Liver (tissue), 9 donors: ENCODE data around the gene FAAP100. TPM values are rescaled to one million over a fixed set of nuclear protein-coding genes. Genes with fewer than 3 reads are reported as not detected.

Experiments used
- DNase-seq: peaks from one replicate; pipeline ENCODE4 v3.0.0-alpha.2; 2017; ENCODE audit warnings: low spot score
- H3K27ac ChIP-seq, 2 donors: one replicate each; pipeline ENCODE4 v1.7.0; 2013; ENCODE audit warnings: inconsistent platforms in 2 of 2, low read length in 2 of 2, control low read depth in 1 of 2, low read depth in 1 of 2, mild to moderate bottlenecking in 1 of 2
- H3K27me3 ChIP-seq, 4 donors: one replicate each; pipeline versions ENCODE4 v1.6.1 to v1.7.0; 2013; ENCODE audit warnings: low read length in 3 of 4, inconsistent platforms in 1 of 4, mild to moderate bottlenecking in 1 of 4, moderate library complexity in 1 of 4; ENCODE audit not compliant: control insufficient read depth in 4 of 4, insufficient read depth in 4 of 4
- H3K36me3 ChIP-seq, 4 donors: one replicate each; pipeline versions ENCODE4 v1.6.1 to v1.7.0; 2013; ENCODE audit warnings: low read length in 3 of 4, mild to moderate bottlenecking in 3 of 4, low read depth in 1 of 4, moderate library complexity in 1 of 4; ENCODE audit not compliant: control insufficient read depth in 4 of 4, insufficient read depth in 3 of 4
- H3K4me1 ChIP-seq, 4 donors: one replicate each; pipeline versions ENCODE4 v1.6.1 to v1.7.0; 2013; ENCODE audit warnings: low read length in 3 of 4, mild to moderate bottlenecking in 3 of 4, moderate library complexity in 1 of 4; ENCODE audit not compliant: control insufficient read depth in 4 of 4, insufficient read depth in 4 of 4
- H3K4me3 ChIP-seq, 3 donors: one replicate each; pipeline versions ENCODE4 v1.6.1 to v1.7.0; 2013; ENCODE audit warnings: low read length in 3 of 3, control low read depth in 1 of 3, low read depth in 1 of 3, mild to moderate bottlenecking in 1 of 3
- H3K9ac ChIP-seq, 2 donors: one replicate each; pipeline ENCODE4 v1.7.0; 2013; ENCODE audit warnings: low read length in 2 of 2, mild to moderate bottlenecking in 2 of 2, moderate library complexity in 2 of 2, control low read depth in 1 of 2, low read depth in 1 of 2
- H3K9me3 ChIP-seq, 4 donors: one replicate each; pipeline versions ENCODE4 v1.6.1 to v1.7.0; 2013; ENCODE audit warnings: low read length in 3 of 4; ENCODE audit not compliant: control insufficient read depth in 4 of 4
- EGR1 ChIP-seq, 2 donors: IDR thresholded peaks; 2 replicates each; pipeline ENCODE4 v1.6.1; 2016 to 2018; ENCODE audit warnings: antibody characterized with exemption in 2 of 2, low read depth in 2 of 2
- FOXA1 ChIP-seq: IDR thresholded peaks from 2 replicates; pipeline ENCODE4 v1.6.1; 2016; ENCODE audit warnings: antibody characterized with exemption
- FOXA2 ChIP-seq: IDR thresholded peaks from 2 replicates; pipeline ENCODE4 v1.6.1; 2016; ENCODE audit warnings: antibody characterized with exemption
- GABPA ChIP-seq, 2 donors: IDR thresholded peaks in 1 of 2; conservative IDR thresholded peaks in 1 of 2; 2 replicates each; pipeline ENCODE4 v1.6.1; 2016; ENCODE audit warnings: antibody characterized with exemption in 2 of 2, mild to moderate bottlenecking in 1 of 2, moderate library complexity in 1 of 2
- HNF4A ChIP-seq, 2 donors: conservative IDR thresholded peaks; 2 replicates each; pipeline ENCODE4 v1.6.1; 2016; ENCODE audit warnings: antibody characterized with exemption in 2 of 2, mild to moderate bottlenecking in 2 of 2
- HNF4G ChIP-seq: IDR thresholded peaks from 2 replicates; pipeline ENCODE4 v1.6.1; 2016; ENCODE audit warnings: antibody characterized with exemption
- JUND ChIP-seq, 2 donors: IDR thresholded peaks; 2 replicates each; pipeline ENCODE4 v1.6.1; 2016; ENCODE audit warnings: antibody characterized with exemption in 2 of 2
- NR2F2 ChIP-seq: IDR thresholded peaks from 2 replicates; pipeline ENCODE4 v1.6.1; 2016; ENCODE audit warnings: antibody characterized with exemption
- RAD21 ChIP-seq, 2 donors: IDR thresholded peaks; 2 replicates each; pipeline ENCODE4 v1.6.1; 2016; ENCODE audit warnings: antibody characterized with exemption in 2 of 2, mild to moderate bottlenecking in 2 of 2
- RXRA ChIP-seq, 2 donors: IDR thresholded peaks; 2 replicates each; pipeline ENCODE4 v1.6.1; 2017 to 2018; ENCODE audit warnings: antibody characterized with exemption in 2 of 2, mild to moderate bottlenecking in 1 of 2
- SP1 ChIP-seq: IDR thresholded peaks from 2 replicates; pipeline ENCODE4 v1.6.1; 2018; ENCODE audit warnings: antibody characterized with exemption, mild to moderate bottlenecking
- TAF1 ChIP-seq: conservative IDR thresholded peaks from 2 replicates; pipeline ENCODE4 v1.6.1; 2016; ENCODE audit warnings: antibody characterized with exemption, mild to moderate bottlenecking
- YY1 ChIP-seq: IDR thresholded peaks from 2 replicates; pipeline ENCODE4 v1.6.1; 2016; ENCODE audit warnings: antibody characterized with exemption, mild to moderate bottlenecking
- WGBS: extraction: QIAGEN DNeasy Blood & Tissue Kit; methylation state at CpG from one replicate; pipeline ENCODE4 v1.1.7; 2013; 5-methylcytosine and 5-hydroxymethylcytosine counted together
- polyA plus RNA-seq, 2 donors: library from polyadenylated mRNA; stranded (reverse) in 1 of 2; unstranded in 1 of 2; fragments of 200-250 nt in 1 of 2; fragments of >200 nt in 1 of 2; fragmentation: Nextera tagmentation in 1 of 2; extraction: Ambion mirVana in 1 of 2; gene quantifications; one replicate each; pipeline versions ENCODE4 v1.2.1 to v1.2.3, GENCODE V29; 2013 to 2015
- total RNA-seq, 2 donors: library from RNA; depleted of rRNA; stranded (reverse); fragments of >200 nt; gene quantifications; one replicate each; pipeline ENCODE4 v1.2.3, GENCODE V29; 2014
- TF ChIP-seq, protein P1 (sequence below): fragments of 150-350 bp; IDR thresholded peaks from 2 replicates; pipeline ENCODE4 v1.5.1; 2017; ENCODE audit warnings: improper control_type of control experiment, low read depth, low read length; ENCODE audit not compliant: missing input control
- TF ChIP-seq, protein P2 (sequence below): IDR thresholded peaks from 2 replicates; pipeline ENCODE4 v1.6.1; 2016; ENCODE audit warnings: antibody characterized with exemption
- TF ChIP-seq, protein P3 (sequence below): IDR thresholded peaks from 2 replicates; pipeline ENCODE4 v1.6.1; 2016; ENCODE audit warnings: antibody characterized with exemption
- TF ChIP-seq, protein P4 (sequence below): IDR thresholded peaks from 2 replicates; pipeline ENCODE4 v1.6.1; 2016; ENCODE audit warnings: antibody characterized with exemption
- TF ChIP-seq, protein P5 (sequence below): IDR thresholded peaks from 2 replicates; pipeline ENCODE4 v1.6.1; 2016; ENCODE audit warnings: antibody characterized with exemption, mild to moderate bottlenecking
- donor health status: healthy.
- donor health status: healthy.
- donor health status: healthy.
- donor health status: healthy.
- donor health status: healthy.

FAAP100 gene
- total and polyA plus RNA-seq, 4 donors: 8.1 to 14.7 (median 9.7) TPM

DNA sequence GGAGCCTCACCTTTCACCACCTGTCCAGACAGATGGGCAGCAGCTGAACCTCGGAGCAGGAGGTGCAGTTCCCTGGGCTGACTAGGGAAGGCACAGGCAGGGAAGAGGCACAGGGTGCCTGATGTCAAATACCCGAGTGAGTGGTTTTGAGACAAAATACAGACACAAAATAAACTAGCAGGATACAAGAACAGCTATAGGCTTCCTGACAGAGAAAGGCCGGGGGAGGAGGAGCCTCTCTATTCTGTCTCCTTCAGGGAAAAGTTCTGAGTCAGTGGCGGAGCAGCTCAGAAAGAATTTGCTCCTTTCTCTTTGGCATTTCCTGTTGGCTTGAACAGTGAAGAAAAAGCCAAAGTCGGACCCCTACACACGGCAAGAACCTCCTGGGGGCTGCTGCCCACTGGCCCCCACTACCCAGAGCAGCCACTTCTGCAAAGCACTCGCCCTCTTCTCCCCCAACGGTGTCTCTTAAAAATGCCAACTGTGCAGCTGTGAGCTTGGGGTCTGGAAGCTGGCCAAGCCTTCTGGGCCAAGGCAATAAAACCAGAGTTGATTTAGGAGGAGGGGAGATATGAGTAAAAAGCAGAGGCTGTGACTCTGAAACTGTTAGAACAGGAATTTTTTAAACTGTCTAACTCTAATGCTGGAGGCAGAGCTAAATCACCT is 14.4 kb upstream of the FAAP100 start:
- no peak for DNase-seq
- Histone ChIP-seq H3K4me3 (no peak overlapping the region), H3K36me3 (peaks cover 17 to 66% (median 52%) of the 10 kb centered on the region in 4 donors), H3K4me1 (peaks cover 6 to 31% (median 25%) of the 10 kb centered on the region in 4 donors), H3K9me3 (no peaks in the 10 kb centered on the region), H3K9ac (no peak overlapping the region), H3K27me3 (no peaks in the 10 kb centered on the region), H3K27ac (peak overlapping the region; percentile 33 to 58)
- no peak for TF ChIP-seq TAF1
- TF ChIP-seq YY1: no peak
- TF ChIP-seq, protein P1, sequence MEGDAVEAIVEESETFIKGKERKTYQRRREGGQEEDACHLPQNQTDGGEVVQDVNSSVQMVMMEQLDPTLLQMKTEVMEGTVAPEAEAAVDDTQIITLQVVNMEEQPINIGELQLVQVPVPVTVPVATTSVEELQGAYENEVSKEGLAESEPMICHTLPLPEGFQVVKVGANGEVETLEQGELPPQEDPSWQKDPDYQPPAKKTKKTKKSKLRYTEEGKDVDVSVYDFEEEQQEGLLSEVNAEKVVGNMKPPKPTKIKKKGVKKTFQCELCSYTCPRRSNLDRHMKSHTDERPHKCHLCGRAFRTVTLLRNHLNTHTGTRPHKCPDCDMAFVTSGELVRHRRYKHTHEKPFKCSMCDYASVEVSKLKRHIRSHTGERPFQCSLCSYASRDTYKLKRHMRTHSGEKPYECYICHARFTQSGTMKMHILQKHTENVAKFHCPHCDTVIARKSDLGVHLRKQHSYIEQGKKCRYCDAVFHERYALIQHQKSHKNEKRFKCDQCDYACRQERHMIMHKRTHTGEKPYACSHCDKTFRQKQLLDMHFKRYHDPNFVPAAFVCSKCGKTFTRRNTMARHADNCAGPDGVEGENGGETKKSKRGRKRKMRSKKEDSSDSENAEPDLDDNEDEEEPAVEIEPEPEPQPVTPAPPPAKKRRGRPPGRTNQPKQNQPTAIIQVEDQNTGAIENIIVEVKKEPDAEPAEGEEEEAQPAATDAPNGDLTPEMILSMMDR: no peak
- TF ChIP-seq GABPA (IDR thresholded peaks at IDR 0.05 in 1 of 2, conservative IDR thresholded peaks at IDR 0.05 in 1 of 2): no peak
- no peak for TF ChIP-seq HNF4G
- TF ChIP-seq, protein P2, sequence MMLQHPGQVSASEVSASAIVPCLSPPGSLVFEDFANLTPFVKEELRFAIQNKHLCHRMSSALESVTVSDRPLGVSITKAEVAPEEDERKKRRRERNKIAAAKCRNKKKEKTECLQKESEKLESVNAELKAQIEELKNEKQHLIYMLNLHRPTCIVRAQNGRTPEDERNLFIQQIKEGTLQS: no peak
- no peak for TF ChIP-seq EGR1 (IDR thresholded peaks at IDR 0.05; ENCODE audit: low read depth in 2 of 2)
- peak; percentile 28 for TF ChIP-seq FOXA1
- TF ChIP-seq, protein P3, sequence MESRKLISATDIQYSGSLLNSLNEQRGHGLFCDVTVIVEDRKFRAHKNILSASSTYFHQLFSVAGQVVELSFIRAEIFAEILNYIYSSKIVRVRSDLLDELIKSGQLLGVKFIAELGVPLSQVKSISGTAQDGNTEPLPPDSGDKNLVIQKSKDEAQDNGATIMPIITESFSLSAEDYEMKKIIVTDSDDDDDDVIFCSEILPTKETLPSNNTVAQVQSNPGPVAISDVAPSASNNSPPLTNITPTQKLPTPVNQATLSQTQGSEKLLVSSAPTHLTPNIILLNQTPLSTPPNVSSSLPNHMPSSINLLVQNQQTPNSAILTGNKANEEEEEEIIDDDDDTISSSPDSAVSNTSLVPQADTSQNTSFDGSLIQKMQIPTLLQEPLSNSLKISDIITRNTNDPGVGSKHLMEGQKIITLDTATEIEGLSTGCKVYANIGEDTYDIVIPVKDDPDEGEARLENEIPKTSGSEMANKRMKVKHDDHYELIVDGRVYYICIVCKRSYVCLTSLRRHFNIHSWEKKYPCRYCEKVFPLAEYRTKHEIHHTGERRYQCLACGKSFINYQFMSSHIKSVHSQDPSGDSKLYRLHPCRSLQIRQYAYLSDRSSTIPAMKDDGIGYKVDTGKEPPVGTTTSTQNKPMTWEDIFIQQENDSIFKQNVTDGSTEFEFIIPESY: no peak
- no peak for TF ChIP-seq JUND (IDR thresholded peaks at IDR 0.05)
- TF ChIP-seq, protein P4, sequence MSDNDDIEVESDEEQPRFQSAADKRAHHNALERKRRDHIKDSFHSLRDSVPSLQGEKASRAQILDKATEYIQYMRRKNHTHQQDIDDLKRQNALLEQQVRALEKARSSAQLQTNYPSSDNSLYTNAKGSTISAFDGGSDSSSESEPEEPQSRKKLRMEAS: no peak
- peak; percentile 1 to 18 for TF ChIP-seq HNF4A (conservative IDR thresholded peaks at IDR 0.05)
- TF ChIP-seq RXRA (IDR thresholded peaks at IDR 0.05): peak in 1 of 2 donors; percentile 15
- TF ChIP-seq SP1: peak; percentile 47
- peak in 1 of 2 donors; percentile 44 for TF ChIP-seq RAD21 (IDR thresholded peaks at IDR 0.05)
- peak; percentile 50 for TF ChIP-seq FOXA2
- peak; percentile 47 for TF ChIP-seq NR2F2
- TF ChIP-seq, protein P5, sequence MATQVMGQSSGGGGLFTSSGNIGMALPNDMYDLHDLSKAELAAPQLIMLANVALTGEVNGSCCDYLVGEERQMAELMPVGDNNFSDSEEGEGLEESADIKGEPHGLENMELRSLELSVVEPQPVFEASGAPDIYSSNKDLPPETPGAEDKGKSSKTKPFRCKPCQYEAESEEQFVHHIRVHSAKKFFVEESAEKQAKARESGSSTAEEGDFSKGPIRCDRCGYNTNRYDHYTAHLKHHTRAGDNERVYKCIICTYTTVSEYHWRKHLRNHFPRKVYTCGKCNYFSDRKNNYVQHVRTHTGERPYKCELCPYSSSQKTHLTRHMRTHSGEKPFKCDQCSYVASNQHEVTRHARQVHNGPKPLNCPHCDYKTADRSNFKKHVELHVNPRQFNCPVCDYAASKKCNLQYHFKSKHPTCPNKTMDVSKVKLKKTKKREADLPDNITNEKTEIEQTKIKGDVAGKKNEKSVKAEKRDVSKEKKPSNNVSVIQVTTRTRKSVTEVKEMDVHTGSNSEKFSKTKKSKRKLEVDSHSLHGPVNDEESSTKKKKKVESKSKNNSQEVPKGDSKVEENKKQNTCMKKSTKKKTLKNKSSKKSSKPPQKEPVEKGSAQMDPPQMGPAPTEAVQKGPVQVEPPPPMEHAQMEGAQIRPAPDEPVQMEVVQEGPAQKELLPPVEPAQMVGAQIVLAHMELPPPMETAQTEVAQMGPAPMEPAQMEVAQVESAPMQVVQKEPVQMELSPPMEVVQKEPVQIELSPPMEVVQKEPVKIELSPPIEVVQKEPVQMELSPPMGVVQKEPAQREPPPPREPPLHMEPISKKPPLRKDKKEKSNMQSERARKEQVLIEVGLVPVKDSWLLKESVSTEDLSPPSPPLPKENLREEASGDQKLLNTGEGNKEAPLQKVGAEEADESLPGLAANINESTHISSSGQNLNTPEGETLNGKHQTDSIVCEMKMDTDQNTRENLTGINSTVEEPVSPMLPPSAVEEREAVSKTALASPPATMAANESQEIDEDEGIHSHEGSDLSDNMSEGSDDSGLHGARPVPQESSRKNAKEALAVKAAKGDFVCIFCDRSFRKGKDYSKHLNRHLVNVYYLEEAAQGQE: no peak
- 27% methylated on average over 8 of the region's 8 CpGs for WGBS
